Fibroblast of peridontal ligament (primary cell): Measurements from ENCODE around the gene CRACDL.
A peak's percentile ranks its signal among the peaks of the same experiment; 100 is the strongest.
"Not testable (repeated sequence)": the region's sequence is repeated elsewhere in the genome, so short reads cannot be mapped to it uniquely, and the experiment has no call there.

Experiments
- DNase-seq: peaks from one replicate; pipeline ENCODE4 v3.0.0-alpha.2; 2010; ENCODE audit errors: extremely low read depth

CRACDL gene

DNA sequence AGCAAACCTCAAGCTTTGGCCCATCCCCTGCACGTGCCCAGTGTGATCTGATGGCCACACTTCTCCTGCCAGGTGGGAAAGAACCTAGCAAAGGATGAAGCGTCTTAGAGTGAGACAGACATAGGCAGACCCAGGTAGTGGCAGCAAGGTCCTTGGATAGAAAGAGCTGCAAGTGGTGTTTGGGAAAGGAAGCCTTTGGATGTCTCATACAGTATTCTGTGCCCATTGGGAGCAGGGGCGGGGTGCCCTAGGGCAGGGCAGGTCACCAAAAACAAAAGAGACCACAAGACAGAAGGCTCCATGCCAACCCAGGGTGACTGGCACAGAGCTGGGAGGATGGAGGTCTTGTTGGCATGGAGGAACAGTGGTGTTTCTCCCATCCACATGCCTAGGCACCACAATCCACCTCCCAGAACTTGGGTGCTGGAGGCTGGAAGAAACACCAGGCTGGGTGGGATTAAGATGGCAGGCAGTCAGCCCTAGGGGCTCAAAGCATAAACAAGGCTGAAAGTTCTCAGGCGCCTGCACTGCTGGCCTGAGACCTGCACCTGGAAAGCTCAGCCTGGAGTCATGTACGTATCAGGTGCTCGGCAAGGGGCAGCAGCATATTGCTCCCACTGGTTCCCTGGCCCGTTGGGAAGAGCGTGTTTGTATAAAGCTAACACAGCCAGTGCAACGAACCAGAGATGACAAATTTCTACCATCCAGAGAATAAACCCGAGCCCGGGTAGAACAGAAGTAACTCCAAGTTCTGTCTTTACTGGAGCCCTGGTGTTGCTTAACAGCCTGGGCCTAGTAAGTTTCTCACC is 52.9 kb downstream of the CRACDL start:
- no peak for DNase-seq

DNA sequence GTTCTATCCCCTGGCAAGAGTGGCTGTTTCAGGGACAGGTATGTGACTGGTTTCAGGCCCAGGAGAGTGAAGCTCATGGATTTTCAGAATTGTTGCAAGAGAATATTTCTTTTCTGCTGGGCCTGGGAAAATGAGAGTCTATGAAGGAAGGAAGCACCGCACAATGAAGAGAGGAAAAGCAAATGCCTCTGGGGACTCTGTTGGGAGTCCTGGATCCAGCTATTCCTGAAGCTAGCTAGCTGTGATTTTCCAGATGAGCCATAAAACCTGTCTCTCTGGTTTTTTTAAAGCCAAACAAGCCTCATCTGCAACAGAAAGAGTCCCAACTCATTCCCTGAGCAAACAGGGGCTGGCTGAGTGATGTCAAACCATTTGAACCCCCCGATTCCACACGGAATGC is 53.7 kb downstream of the CRACDL start:
- DNase-seq: no peak

DNA sequence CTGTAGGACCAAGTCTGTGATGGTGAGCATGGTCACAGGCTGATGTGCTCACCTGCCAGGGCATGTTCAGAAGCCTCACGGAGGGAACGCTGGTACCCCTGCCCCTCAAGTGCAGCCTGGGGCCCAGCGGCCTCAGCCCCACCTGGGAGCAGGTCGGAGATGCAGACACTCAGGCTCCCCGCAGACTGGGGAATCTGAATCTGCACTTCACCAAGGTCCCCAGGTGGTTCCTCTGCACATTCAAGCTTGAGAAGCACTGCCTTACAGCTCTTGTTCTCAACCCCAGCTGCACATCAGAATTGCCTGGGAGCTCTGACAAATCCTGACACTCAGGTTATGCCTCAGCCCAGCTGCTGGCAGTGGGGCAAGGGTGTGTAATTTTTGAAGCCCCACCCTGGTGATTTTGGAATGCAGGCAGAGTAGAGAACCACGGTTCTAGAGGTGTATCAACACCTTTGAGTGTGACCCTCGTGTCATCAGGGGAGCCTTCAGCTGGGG is 54.8 kb downstream of the CRACDL start:
- no peak for DNase-seq

DNA sequence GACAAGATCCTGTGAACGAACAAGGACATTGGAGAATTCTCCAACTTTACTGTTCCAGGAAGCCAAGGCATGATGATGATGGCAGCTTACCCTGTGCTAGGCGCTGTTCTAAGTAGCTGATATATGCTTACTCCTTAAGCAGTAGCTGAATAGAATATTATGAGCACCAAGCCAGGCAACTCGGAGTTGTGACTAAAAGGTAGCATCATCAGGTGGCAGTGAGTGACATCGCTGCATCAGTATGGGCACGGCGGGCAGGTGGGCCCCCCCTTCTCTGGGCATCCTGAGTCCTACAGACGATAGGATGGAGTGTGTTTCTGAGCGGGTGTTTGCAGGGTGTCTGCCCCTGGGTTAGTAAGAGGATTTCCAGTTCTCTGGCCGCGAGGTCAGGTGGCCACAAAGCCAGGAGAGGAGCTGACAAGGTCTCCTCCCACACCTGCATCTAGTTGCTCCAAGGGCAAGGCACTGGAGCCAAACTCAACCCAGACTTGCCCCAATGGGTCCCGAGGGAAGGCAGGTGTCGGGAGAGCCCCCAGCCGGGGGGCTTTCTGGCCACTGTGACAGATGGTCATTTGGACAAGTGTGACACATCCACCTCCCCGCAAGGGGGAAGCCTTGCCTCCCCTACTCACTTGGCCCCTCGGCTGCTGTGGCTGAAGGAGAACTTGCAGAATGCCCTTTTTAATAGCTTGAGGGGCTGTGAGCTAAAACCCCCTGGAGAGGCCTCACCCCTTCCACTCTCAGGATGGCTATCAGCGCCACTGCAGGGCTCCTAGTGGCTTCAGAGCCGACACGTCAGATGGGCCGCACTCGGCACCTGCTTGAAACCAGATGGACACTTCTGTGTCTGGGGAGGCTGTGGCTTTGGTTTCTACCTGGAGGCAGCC is 55.5 kb downstream of the CRACDL start:
- no peak for DNase-seq

DNA sequence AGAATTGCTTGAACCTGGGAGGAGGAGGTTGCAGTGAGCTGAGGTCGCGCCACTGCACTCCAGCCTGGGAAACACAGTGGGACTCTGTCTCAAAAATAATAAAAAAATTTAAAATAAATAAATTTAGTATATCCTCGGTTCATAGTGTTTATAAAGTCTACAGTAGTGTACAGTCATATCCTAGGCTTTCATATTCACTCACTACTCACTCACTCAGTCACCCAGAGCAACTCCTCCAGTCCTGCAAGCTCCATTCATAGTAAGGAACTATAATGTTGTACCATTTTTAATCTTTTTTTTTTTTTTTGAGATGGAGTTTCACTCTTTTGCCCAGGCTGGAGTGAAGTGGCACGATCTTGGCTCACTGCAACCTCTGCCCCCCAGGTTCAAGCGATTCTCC is 58.4 kb downstream of the CRACDL start:
- DNase-seq: not testable (repeated sequence)

DNA sequence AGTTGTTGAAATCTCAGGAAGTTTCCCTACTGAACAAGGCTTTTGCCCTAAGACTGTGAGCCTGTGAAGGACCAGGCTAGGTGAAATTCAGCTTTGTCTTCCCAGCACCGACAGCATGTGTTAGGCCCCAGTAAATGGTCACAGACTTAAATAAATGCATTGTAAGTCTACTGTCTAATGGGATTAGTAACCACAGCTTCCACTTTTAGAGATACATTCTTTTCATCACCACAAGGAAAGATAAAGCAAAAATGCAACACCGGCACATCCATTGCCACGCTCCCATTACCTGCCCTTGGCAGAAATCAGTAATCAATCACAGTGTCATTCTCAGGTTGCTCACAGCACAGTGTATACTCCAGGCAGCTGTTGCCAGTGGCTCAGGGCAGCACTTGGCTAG is 59.3 kb downstream of the CRACDL start:
- DNase-seq: no peak

DNA sequence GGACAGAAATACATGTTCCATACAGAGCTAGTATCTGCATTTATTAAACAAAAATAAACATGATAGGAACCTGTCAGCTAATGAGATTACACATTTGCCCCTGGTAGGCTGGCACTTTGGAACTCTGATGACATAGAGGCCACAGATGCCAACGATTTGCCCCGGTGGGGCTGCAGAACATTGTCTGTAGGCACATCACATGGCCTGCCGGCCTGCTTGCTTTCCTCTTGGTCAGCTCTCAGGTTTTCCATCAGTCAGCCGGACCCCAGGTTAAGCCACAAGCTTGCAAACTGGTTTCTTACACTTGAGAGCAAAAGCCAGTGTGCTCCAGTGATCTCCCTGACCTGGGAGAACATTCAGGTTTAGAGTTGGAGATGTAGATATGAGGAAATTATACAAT is 60.3 kb downstream of the CRACDL start:
- no peak for DNase-seq

DNA sequence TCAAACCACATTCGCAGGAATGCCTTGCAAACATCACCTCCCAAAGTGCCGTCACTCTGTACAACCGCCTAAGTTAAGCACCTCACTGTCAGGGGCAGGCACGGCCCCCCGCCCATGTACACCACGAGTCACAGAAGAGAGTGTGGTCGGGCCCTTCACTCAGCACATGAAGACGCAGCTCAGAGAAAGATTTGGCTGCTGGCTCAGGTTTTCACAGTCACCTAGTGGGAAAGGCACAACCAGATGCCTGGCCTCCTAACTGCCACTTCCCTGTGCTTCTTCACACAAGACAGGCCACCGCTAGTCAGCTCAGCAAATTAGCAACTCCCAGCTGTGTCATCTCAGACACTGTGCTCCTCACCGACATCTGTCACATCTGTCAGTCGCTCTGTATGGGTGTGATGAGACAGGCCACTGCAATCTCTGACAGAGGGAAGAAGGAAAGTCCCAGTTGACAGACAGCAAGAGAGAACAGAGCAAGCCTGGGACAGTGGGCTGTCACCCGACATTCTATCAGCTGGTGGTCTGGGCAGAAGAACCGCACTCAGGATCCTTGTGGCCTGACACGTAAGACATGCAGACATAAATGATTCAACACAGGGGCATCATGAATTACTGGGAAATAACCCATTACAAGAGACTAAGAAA is 60.8 kb downstream of the CRACDL start:
- no peak for DNase-seq

DNA sequence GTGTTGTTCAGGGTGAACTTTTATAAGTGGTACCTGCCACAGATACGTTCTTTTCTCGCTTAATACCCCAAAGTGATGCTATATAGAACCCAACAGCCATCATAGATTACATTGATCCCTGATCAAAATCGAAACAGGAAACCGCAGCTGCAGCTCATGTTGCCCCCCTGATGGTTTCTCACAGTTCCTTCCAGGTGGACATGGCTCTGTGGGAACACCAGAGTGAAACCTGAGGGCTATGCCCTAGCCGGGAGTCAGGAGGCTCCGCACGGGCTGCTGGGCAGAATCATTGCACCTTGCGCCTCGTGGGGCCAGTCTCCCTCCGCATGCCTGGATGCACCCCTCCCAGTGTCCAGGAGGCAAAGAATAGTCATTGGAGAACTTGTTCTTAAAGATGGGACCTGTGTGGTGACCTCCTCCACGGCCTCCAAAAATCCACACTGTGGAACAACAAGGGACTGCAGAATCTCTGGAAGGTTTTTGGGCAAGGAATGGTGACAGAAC is 61.8 kb downstream of the CRACDL start:
- DNase-seq: no peak

DNA sequence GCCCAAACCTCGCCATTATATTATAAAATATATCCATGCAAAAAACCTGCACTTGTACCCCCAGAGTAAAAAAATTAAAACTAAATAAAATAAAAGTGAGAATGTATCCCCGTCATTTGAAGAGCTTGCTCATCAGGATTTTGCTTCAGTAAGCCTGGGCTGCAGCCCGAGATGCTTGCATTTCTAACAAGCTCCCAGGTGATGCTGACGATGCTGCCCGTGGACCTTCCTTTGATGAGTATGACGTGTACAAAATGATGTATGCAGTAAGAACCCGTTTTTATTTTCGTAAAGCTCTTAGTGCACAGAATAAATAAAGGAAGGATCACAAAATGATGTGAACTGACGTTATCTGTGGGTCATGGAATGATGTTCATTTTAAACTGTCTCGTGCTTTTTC is 63.5 kb downstream of the CRACDL start:
- no peak for DNase-seq

DNA sequence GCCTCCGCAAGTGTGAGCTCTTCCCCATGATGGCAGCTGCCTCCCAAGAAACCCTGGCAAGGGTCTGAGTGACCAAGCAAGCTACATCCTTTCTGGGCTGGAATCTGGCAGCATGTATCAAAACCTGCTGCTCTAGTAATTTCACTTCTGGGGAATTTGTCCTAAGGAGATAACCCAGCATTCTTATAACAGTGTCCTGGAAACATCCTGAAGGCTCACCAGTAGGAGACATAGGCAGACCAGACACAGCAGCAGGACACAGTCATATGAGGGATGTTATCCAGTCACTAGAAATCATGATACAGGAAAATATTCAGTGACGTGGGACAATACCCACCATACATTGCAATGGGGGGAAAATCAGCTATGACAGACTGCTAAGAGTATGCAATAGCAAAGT is 64.5 kb downstream of the CRACDL start:
- DNase-seq: no peak

DNA sequence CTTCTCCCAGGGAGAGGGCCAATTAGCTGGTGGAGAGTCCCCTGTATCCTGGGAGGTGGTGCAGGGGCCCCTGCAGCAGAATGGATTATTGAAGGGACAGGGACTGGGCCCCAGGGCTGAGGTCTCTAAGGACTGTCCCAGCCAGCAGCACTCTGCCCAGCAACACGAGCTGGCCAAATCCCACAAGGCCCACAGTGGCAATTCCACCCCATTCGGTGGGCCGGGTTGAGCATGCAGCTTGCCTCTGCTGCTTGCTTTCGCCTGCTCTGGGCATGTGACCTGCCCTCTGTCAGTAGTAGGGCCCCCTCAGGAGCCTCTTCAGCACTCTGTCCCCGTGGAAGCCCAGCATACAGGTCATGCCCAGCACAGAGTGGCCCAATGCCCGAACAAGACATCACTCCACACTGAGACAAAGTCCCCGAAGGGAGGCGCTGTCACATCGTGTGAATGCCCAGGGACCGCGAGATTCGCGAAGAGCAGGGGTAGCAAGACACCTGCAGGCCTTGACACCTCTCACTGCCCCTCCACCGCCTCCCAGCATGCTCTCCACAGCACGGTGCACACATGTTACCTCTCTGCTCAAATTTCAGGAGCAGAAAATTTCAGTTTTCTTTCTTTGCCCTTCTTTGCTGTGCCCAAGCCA is 65.4 kb downstream of the CRACDL start:
- no peak for DNase-seq

DNA sequence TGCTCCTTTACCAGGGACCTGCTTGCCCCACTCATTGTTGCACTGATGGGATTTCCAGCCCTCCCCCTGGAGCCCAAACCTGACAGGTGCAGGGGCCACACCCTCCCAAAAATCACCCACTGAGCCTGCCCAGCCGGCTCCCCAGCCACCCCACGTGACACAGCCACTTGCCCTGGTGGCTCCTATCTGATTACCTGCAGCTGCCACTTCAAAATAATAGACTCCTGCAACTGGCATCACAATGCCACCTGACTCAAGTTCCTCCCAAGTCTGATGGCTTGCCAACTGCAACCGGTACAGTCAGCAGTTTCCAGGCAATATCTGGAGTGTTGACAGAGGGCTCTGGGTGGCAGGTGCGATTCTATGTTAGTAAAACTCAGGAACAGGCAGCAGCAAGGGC is 66.2 kb downstream of the CRACDL start:
- no peak for DNase-seq

DNA sequence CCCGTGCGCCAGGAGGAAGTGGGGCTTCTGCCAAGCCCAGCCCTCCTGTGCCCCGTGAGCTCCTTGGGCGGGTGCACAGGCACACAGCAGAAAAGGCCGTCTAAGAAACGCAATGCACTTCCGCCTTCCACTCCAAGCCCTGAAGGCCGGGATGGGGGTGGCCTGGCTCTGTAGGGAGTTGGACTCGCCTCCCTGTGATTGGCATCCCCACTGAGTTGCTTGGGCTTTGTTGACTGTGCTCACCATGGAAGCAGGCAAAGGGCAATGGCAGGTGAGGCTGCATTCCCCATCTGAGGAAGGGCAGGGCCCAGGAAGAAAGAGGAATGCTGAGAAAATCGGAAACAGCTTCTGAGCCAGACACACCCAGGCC is 66.8 kb downstream of the CRACDL start:
- no peak for DNase-seq

DNA sequence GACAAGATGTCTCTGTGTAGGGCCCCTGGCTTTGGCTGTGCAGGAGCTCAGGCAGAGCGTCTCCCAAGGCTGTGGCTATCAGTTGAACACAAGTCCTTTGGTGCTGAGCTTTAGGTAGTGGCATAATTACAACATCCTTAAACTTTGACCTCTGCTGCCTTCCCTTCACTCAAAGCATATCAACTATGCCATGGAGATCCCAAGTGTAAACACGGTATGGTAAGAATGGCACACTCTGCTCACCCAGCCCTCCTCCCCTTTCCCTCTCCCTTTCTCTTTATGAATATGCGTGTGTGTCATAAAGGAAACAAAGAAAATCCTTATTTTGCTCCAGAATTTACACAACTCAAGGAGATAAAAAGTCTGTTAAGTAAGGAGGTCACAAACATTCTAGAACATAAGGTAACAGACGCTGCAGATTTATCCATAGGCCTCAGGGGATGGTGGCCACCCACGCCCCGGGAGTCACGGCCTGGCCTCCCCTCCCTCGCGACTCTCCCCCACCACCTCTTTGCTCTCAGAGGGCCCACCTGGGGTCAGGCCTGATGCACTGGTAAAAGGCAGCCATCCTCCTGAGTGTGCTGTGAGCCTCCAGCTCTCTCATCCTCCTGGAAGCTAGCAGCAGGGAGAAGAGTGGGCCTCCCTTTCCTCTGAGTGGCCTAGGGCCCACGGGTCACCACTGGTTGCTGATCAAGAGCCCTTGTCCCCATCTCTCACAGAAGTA is 67.3 kb downstream of the CRACDL start:
- no peak for DNase-seq

DNA sequence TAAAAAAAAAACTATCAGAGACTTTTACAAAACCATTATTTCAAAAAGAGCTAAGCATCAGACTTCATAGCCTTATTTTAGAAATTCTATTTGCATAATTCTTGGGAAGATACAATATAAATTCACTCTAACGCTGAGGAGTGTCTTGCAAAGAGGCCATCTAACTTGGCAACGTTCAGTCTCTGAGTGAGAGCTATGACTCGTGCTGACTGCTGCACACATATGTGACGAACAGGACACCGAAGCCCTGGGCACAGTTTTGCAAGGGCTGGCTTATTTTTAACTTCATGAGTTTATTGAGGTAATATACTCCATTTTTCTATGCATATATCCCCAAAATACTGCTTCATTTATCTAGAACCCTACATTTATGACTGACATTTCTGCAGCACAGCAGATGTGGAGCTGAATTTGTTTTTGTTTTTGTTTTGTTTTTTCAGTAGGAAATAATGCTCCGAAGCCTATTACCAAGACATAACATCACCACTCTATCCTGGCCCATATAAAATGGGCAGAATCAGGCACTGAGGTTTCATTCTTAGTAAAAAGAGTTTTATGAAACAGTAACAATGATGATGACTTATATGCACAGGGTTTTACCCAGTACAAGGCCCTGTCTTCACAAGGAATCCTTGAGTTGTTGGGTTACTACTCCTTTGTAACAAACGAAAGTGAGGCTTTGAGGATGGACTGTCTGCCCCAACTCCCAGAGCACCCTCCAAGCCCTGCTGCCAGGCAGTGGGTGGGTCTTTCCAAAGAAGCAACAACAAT is 68.3 kb downstream of the CRACDL start:
- DNase-seq: peak; percentile 29

DNA sequence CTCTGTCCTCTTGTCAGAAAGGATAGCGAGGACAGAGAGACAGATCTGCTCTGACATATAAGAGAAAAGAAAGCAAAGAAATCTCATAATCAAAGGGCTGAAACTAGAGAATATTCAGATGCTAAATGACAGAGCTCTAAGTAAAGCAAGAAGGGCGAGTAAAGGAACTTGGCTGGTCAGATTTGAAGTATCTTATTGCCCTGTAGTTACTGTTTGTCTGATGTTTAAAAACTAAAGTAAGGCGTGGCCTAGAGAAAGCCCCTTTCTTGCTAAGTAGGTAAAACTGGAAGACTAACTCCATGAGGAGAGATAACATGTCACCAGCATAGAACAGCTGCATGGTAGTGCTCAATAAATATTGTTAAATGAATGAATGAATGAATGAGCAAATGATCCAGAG is 70.0 kb downstream of the CRACDL start:
- DNase-seq: no peak

DNA sequence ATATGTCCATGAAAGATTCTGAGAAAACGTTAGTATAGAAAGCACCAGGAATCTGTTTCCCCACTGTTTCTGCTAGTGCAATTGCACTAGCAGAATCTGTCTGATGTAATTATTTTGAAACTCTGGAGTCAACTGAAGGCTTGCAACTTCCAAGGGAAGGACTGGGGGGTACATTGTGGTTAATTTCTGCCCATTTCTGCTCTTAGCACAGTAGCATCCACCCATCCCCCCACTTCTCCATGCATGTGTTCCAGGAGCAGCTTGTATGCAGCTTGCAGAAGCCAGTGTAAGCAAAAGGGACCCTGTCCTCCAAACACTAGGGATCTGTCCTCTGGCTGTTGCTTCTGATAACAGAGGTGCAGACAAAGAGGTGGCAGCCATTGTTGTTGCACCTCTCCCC is 74.4 kb downstream of the CRACDL start:
- no peak for DNase-seq

DNA sequence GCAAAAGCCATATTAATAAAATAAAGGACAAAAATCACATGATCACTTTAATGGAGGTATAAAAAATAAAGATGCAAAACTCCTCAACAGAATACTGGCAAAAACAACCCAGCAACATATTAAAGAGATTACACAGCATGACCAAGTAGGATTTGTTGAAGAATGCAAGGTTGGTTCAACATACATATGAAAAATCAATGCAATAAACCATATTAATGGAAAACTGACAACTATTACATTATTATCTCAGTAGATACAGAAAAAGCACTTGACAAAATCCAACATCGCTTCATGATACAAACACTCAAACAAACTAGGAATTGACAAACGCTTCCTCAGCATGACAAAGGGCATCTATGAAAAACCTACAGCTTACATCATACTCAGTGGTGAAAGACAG is 76.7 kb downstream of the CRACDL start:
- DNase-seq: no peak

DNA sequence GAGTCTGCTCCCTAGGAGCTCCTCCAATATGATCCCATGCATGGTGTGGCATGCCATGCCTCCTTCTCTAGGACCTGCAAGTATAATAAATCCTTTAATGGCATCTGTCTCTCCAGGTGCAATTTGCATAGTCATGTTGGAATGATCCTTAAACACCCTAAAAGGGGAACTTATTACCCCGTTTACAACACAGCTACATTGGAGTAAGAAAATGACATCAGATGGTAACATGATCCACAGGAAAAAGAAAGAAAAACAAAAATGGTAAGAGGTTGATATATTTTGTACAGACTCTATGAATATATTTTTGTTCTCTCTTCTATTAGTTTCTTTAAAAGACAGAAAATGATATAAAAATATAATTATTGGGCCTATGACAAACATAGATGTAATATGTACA is 79.0 kb downstream of the CRACDL start:
- DNase-seq: no peak
